Upper lobe of left lung (tissue), 6 donors: ENCODE data around the gene PMAIP1. TPM values are rescaled to one million over a fixed set of nuclear protein-coding genes. Genes with fewer than 3 reads are reported as not detected.

Experiments used
- ATAC-seq, 2 donors: fragments of 200-7000 bp; cut with Tn5 transposase; one replicate each; pipeline ENCODE4 v1.9.1; 2022; ENCODE audit warnings: mild to moderate bottlenecking in 2 of 2, moderate library complexity in 2 of 2; ENCODE audit not compliant: low FRiP score in 2 of 2
- DNase-seq, 2 donors: peaks; one replicate each; pipeline ENCODE4 v3.0.0-alpha.2; 2019 to 2020
- H3K27ac ChIP-seq, 4 donors: fragments of 200-600 bp; sonication (generic); one replicate each; pipeline ENCODE4 v1.5.1; 2016 to 2019
- H3K27me3 ChIP-seq, 4 donors: fragments of 200-600 bp; sonication (generic); one replicate each; pipeline ENCODE4 v1.5.1; 2017 to 2019
- H3K36me3 ChIP-seq, 4 donors: fragments of 200-600 bp; sonication (generic); one replicate each; pipeline ENCODE4 v1.5.1; 2016 to 2019
- H3K4me1 ChIP-seq, 4 donors: fragments of 200-600 bp; sonication (generic); one replicate each; pipeline ENCODE4 v1.5.1; 2018 to 2019
- H3K4me3 ChIP-seq, 4 donors: fragments of 200-600 bp; sonication (generic); one replicate each; pipeline ENCODE4 v1.5.1; 2017 to 2019; ENCODE audit warnings: mild to moderate bottlenecking in 2 of 4, moderate library complexity in 1 of 4
- H3K9me3 ChIP-seq, 4 donors: fragments of 200-600 bp; sonication (generic); one replicate each; pipeline ENCODE4 v1.5.1; 2018 to 2019
- EP300 ChIP-seq, 4 donors: sonication (generic); formaldehyde crosslinking; IDR thresholded peaks; one replicate each; pipeline ENCODE4 v1.5.1; 2017; ENCODE audit warnings: antibody characterized with exemption in 4 of 4, control low read depth in 2 of 4
- POLR2A ChIP-seq, 4 donors: fragments of 450-650 bp; IDR thresholded peaks; one replicate each; pipeline ENCODE4 v1.5.1; 2016 to 2017; ENCODE audit warnings: antibody characterized with exemption in 4 of 4, mild to moderate bottlenecking in 2 of 4
- POLR2AphosphoS5 ChIP-seq, 2 donors: sonication (generic); formaldehyde crosslinking; IDR thresholded peaks; one replicate each; pipeline ENCODE4 v1.5.1; 2017; ENCODE audit warnings: antibody characterized with exemption in 2 of 2
- WGBS, 2 donors: methylation state at CpG; one replicate each; pipeline ENCODE4 v1.1.5; 2017 to 2018; 5-methylcytosine and 5-hydroxymethylcytosine counted together
- total RNA-seq, 6 donors: library from RNA; depleted of rRNA in 4 of 6; stranded (reverse); fragments of >200 nt in 4 of 6; gene quantifications; one replicate each; pipeline versions ENCODE4 v1.1.0 to v1.2.1, GENCODE V29; 2016 to 2021
- TF ChIP-seq, protein P1 (sequence below), 6 experiments: fragments of 450-650 bp in 4 of 6; fragments of 200-600 bp in 2 of 6; sonication (generic) in 2 of 6; IDR thresholded peaks; one replicate each; pipeline ENCODE4 v1.5.1; 2016 to 2019; ENCODE audit warnings: antibody characterized with exemption in 6 of 6
- donor health status: DM: no; HTN: no; CAD: no; lungs with moderate emphysema.
- donor health status: DM: no; HTN: yes; CAD: no; lungs with severe emphysema.

Gene PMAIP1
- total RNA-seq, 6 donors from 2014 or later = 0.67 to 5.5 (median 4.4) TPM; not detected in 1

DNA sequence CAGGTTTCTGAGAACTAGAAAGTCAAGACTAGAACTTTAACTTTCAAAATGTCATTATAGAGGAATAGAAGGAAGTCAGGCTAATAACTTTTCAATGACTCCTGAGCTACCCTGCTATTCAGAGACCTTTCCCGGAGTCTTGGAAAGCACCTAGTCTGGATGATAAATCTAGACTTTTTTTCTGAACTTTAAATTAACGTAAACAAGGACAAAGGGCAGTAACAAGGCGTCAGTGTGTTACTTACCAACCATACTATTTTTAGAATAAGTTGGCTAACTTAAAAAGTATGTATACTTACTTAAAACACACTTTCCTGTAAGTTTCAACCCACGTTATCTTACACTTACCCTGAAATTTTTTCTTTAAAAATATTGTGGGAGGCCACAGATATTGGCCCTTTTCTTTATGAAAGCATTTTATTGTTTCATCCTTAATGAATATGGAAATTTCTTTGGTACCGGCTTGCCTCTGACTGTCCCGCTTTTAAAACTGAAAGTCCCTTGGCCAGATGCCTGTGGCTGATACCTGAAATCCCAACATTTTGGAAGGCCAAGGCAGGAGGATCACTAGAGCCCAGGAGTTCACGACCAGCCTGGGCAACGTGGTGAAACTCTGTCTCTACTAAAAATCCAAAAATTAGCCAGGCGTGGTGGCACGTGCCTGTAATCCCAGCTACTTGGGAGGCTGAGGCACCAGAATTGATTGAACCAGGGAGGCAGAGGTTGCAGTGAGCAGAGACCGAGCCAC lies 9.7 kb downstream of the PMAIP1 start:
- no peak for ATAC-seq
- H3K27me3 ChIP-seq = no peaks in the 10 kb centered on the region

DNA sequence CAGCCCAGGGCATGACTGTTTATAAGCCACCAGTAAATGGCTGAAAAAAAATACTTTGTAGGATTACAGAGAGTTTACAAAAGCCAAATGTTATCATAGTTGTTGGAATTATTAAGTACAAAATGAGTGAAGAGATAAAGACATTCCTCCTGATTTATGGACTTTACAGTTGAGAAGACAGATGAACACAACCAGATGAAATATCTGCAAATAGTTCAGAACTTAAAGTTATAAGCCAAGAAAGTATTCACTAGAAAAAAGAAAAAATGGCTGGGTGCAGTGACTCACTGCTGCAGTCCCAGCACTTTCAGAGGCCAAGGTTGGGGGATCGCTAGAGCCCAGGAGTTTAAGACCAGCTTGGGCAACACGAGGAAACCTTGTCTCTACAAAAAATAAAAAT lies 11.2 kb downstream of the PMAIP1 start:
- Histone ChIP-seq H3K9me3 (no peaks in the 10 kb centered on the region), H3K36me3 (no peaks in the 10 kb centered on the region), H3K4me1 (no peaks in the 10 kb centered on the region), H3K27ac (no peak overlapping the region), H3K27me3 (no peaks in the 10 kb centered on the region), H3K4me3 (no peak overlapping the region)
- TF ChIP-seq, protein P1, sequence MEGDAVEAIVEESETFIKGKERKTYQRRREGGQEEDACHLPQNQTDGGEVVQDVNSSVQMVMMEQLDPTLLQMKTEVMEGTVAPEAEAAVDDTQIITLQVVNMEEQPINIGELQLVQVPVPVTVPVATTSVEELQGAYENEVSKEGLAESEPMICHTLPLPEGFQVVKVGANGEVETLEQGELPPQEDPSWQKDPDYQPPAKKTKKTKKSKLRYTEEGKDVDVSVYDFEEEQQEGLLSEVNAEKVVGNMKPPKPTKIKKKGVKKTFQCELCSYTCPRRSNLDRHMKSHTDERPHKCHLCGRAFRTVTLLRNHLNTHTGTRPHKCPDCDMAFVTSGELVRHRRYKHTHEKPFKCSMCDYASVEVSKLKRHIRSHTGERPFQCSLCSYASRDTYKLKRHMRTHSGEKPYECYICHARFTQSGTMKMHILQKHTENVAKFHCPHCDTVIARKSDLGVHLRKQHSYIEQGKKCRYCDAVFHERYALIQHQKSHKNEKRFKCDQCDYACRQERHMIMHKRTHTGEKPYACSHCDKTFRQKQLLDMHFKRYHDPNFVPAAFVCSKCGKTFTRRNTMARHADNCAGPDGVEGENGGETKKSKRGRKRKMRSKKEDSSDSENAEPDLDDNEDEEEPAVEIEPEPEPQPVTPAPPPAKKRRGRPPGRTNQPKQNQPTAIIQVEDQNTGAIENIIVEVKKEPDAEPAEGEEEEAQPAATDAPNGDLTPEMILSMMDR (IDR thresholded peaks at IDR 0.05) = no peak
- no peak for TF ChIP-seq EP300 (IDR thresholded peaks at IDR 0.05)
- TF ChIP-seq POLR2A (IDR thresholded peaks at IDR 0.05) = no peak
- no peak for TF ChIP-seq POLR2AphosphoS5 (IDR thresholded peaks at IDR 0.05)
- ATAC-seq = no peak
- WGBS, 2 donors = 86 to 87% methylated on average over 2 of the region's 2 CpGs
- DNase-seq = no peak

More for the DNA sequence above, 9.7 kb downstream of the PMAIP1 start:
- no peak for DNase-seq
- H3K9me3 ChIP-seq = no peaks in the 10 kb centered on the region
- no peaks in the 10 kb centered on the region for H3K36me3 ChIP-seq
- peaks cover 0 to 11% (median 4%) of the 10 kb centered on the region in 4 donors for H3K4me1 ChIP-seq
- WGBS, 2 donors = 72 to 74% methylated on average over 11 of the region's 11 CpGs
- no peak overlapping the region for H3K4me3 ChIP-seq
- H3K27ac ChIP-seq = no peak overlapping the region
- TF ChIP-seq POLR2A (IDR thresholded peaks at IDR 0.05) (no peak), POLR2AphosphoS5 (IDR thresholded peaks at IDR 0.05) (no peak), EP300 (IDR thresholded peaks at IDR 0.05) (no peak)
- TF ChIP-seq, protein P1 (IDR thresholded peaks at IDR 0.05) = no peak

DNA sequence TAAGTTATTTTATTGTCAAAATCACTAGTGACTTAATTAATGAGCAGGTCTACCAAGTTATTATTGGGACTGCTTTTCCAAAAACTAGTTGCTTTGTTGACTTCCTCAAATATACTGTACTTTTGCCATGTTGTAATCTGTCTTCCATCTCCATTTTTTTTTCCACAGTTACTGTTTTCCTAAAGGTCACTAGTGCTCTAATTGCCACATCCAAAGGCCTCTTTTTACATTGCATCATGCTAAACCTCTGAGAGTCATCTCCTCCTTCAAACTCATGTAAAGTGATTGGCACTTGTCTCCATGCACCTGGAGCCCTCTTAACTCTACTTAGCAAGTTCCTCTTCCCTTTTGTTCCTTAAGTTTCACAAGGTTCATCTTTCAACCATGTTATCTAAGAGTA lies 11.8 kb downstream of the PMAIP1 start:
- no peak for TF ChIP-seq POLR2A (IDR thresholded peaks at IDR 0.05)
- TF ChIP-seq, protein P1 (IDR thresholded peaks at IDR 0.05) = no peak
- no peak for TF ChIP-seq POLR2AphosphoS5 (IDR thresholded peaks at IDR 0.05)
- TF ChIP-seq EP300 (IDR thresholded peaks at IDR 0.05) = no peak
- no peaks in the 10 kb centered on the region for H3K4me1 ChIP-seq
- peak in 1 of 2 donors; percentile 69 for ATAC-seq

DNA sequence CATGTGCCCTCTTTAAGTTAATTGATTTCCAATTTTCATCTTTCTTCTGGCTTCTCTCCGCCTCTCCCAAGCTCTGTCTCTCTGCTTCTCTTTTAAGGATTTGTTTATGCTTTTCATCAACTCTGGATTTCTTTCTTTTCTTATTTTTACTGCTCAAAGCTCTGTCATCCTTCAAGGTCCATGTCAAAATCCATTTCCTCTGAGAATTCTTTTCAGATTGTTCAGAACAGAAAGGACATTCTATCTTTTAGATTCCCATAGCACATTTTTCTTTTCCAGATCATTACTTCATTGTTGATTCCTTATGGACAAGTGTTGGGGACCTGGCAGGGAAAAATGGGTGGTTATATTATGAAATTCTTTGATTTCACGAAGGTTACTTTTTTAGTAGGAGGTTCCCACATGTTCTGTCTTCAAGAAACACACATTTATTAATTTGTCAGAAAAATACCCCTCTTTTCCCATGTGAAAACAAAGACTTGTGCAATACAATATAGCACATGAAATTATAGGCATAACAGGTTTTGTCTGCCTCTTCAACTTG lies 12.3 kb downstream of the PMAIP1 start:
- H3K4me1 ChIP-seq = no peaks in the 10 kb centered on the region
- no peaks in the 10 kb centered on the region for H3K36me3 ChIP-seq
- H3K27ac ChIP-seq = no peak overlapping the region
- no peaks in the 10 kb centered on the region for H3K27me3 ChIP-seq
- ATAC-seq (no peak), DNase-seq (no peak)
- TF ChIP-seq POLR2AphosphoS5 (IDR thresholded peaks at IDR 0.05) = no peak
- TF ChIP-seq POLR2A (IDR thresholded peaks at IDR 0.05) = no peak
- TF ChIP-seq, protein P1 (IDR thresholded peaks at IDR 0.05) = no peak
- no peak for TF ChIP-seq EP300 (IDR thresholded peaks at IDR 0.05)
- WGBS, 2 donors = 78 to 84% methylated on average over 2 of the region's 2 CpGs
- H3K4me3 ChIP-seq = no peak overlapping the region
- H3K9me3 ChIP-seq = no peaks in the 10 kb centered on the region

More for the DNA sequence above, 11.8 kb downstream of the PMAIP1 start:
- DNase-seq = no peak
- H3K36me3 ChIP-seq = no peaks in the 10 kb centered on the region
- no peaks in the 10 kb centered on the region for H3K27me3 ChIP-seq
- H3K27ac ChIP-seq = no peak overlapping the region
- H3K4me3 ChIP-seq = no peak overlapping the region
- no peaks in the 10 kb centered on the region for H3K9me3 ChIP-seq
